ENCODE results near the gene MYH9.

MYH9 gene

DNA sequence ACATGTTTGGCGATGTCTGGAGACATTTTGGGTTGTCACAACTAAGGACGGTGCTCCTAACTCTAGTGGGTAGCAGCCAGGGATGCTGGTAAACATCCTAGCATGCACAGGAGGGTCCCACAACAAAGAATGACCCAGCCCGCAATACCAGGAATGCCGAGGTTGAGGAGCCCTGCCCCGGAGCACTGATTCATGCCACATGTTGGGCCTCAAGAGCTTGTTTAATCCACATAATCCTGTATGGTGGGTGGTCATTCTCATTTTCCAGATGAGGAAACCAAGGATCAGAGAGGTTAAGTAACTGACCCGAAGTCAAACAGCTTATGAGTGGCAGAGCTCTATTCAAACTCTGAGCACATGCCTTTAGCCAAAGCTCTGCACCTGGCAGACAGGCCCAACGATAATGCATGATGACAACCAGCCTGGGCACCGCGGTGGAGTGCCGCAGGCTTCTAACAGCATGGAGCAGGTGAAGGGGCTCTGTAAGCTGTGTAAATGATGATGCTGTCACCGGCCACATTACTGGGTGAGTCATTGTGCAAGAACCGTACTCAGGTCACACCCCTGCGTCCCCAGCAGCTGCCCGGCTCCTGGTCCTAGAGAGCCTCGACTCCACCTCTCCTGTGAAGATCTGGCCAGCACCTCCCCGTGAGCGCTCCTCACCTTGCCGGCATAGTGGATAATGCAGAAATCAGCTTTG is 76.2 kb downstream of the MYH9 start:
- no peak for DNase-seq (ENCODE audit: low spot score)

- DNase-seq (ENCODE audit: low spot score), result no peak
These were observed 78.9 kb downstream of the MYH9 start for GRCh38 chr22:36308880-36309279.

- DNase-seq (ENCODE audit: low spot score), result no peak
These were observed 81.5 kb downstream of the MYH9 start for GRCh38 chr22:36306227-36306626.

DNA sequence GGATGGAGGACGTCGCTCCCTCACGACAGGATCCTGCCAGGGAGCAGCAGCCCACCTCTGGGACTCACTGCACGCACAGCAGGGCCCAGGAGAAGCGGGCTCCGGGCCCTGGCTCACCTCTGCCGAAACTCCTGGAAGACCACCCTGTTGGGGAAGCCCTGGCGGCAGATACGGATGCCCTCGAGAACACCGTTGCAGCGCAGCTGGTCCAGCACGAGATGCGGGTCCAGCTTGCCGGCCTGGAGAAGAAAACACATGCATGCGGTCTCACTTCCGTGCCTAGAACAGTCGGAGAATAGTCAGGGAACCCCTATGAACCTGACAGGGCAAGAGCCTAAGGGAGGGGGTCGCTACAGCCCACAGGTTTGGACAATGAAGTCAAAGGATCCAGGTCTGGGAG is 82.0 kb downstream of the MYH9 start:
- DNase-seq (ENCODE audit: low spot score), result no peak

GRCh38 chr22:36304429-36304828 is 83.3 kb downstream of the MYH9 start:
- DNase-seq (ENCODE audit: low spot score), result no peak

DNA sequence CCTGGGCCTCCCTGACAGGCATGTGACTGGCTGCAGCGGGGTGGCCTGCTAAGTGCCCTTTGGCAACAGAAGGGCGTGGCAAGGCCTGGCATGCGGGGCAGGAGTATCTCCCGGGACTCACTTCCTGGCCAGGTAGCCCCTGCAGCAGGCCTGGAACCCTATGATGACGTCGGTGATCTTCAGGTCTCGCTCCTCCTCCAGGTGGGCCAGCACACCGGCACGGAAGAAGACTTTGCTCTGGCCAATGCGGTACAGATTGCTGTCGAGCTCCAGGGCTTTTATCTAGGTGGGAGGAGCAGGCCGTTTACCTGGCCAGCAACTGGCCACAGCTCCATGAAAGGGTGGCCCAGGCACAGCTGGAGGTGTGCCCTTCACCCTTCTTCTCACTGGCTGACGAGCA is 83.9 kb downstream of the MYH9 start:
- DNase-seq (ENCODE audit: low spot score), result no peak

DNA sequence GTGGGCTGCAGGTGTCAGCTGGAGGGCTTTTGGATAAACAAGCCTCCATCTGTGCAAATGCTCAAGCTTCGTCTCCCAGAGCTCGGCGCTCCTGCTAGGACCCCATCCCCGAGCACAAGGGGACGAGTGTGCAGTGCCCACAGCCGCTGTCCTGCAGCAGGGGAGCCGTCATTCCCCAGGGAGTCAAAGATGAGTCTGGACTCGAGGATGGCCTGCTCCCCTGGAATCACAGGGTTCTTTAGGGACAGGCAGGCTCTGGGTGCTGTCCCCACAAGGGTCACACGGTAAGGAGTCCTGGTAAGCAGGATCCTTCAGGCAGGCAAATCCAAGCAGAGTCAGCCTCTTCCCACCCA is 84.7 kb downstream of the MYH9 start:
- no peak for DNase-seq (ENCODE audit: low spot score)

- DNase-seq (ENCODE audit: low spot score), result no peak
These were observed 85.2 kb downstream of the MYH9 start for GRCh38 chr22:36302439-36303114.

- DNase-seq (ENCODE audit: low spot score), result no peak
These were observed 85.9 kb downstream of the MYH9 start for GRCh38 chr22:36301851-36302250.

GRCh38 chr22:36301384-36301828 is 86.4 kb downstream of the MYH9 start:
- peak; percentile 82 for DNase-seq (ENCODE audit: low spot score)

- no peak for DNase-seq (ENCODE audit: low spot score)
These were observed 87.2 kb downstream of the MYH9 start for GRCh38 chr22:36300396-36301212.

GRCh38 chr22:36299911-36300310 is 87.9 kb downstream of the MYH9 start:
- no peak for DNase-seq (ENCODE audit: low spot score)

DNA sequence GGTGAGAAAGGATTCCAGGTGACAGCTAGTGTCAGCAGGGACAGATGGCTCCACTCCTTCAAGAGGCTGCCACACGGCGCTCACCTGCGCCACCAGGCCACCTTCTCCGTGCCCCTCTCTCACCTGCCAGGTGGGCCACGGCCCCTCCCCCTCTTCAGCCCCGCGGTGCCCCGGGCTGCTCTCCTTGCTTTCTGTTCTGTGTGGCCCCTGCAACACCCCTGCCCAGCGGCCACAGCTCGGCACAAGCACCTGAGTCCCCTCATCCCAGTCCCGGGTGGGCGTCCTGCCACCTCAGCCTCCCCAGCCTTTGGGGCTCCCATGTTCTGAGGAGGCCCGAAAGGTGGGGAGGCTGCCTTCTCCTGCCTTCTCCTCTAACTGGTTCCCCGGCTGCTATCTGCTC is 88.5 kb downstream of the MYH9 start:
- DNase-seq (ENCODE audit: low spot score), result no peak

GRCh38 chr22:36298601-36299000 is 89.2 kb downstream of the MYH9 start:
- DNase-seq (ENCODE audit: low spot score), result no peak

GRCh38 chr22:36298118-36298517 is 89.6 kb downstream of the MYH9 start:
- no peak for DNase-seq (ENCODE audit: low spot score)

DNA sequence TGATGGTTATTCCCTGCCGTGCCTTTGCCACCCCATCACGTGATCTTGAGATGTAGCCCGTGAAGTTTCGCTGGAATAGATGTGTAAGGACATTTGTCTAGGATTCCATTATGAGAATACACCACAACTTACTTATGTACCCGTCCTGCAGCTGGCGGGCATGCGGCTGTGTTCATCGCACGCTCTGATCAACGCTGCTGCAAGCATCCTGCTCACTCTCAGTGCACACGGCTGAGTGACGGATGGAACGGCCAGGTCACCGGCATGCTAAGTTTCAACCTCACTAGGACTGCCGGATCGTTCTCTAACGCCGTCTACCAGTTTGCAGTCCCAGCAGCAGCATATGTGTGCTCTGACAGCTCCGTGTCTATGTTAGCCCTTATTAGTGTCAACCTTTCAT is 90.2 kb downstream of the MYH9 start:
- no peak for DNase-seq (ENCODE audit: low spot score)

- DNase-seq (ENCODE audit: low spot score), result no peak
These were observed 91.1 kb downstream of the MYH9 start for GRCh38 chr22:36296690-36297089.

GRCh38 chr22:36295247-36295646 is 92.5 kb downstream of the MYH9 start:
- DNase-seq (ENCODE audit: low spot score), result no peak

DNA sequence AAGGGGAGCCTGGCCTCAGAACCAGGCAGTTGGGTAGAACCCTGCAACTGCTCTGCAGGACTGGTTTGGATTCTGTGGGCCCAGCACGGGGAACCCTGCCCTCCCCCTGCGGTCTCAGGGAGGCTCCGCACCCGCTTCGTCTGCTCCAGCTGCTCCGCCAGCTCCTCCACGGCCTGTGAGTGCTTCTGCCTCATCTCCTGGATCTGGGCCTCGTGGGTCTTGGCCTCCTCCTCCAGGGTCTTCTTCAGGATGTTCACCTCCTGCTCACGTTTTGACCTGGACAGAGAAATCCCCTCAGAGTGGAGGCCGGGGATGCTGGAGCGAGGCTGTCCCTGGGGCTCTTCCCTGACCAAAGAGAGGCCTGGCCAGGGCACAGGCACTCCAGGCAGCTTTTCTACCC is 93.0 kb downstream of the MYH9 start:
- DNase-seq (ENCODE audit: low spot score), result no peak

- no peak for DNase-seq (ENCODE audit: low spot score)
These were observed 93.5 kb downstream of the MYH9 start for GRCh38 chr22:36294293-36294620.

- no peak for DNase-seq (ENCODE audit: low spot score)
These were observed 94.0 kb downstream of the MYH9 start for GRCh38 chr22:36293606-36294292.

DNA sequence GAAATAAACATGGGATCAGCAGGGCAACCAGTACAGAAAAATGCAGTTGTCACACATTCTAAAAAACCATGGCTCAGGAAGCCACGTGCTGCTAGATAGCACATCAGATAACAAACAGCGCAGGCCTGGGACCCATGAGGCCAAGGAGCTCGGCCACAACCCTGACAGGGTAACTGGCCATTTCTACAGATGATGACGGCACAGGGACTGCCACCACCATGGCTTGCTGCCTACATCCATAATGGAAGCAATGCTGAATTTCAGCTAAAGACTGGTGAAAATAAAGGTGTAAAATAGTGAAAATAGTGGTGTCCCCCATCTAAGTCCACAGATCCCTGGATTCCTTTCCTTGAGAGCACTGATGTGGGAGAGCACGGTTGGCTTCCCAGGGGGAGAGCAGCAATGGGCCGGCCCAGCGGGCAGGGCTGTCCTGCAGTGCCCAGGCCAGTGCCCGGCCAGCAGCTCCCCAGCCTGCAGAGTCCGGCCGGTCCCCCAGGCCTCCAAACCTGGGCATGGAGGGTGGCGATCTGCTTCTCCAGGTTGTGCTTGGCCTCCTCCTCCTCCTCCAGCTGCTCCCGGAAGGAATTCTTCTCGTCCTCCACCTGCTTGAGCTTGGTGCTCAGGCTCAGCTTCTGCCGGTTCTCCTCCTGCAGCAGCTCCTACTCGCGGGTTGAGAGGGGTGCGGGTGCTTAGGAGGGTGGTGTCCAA is 94.8 kb downstream of the MYH9 start:
- DNase-seq (ENCODE audit: low spot score), result no peak

Data from CD4-positive, alpha-beta T cell treated with Interleukin-15 for 4 hours (primary cell).